ENCODE data around the gene ZNF668. TPM values are rescaled to one million over a fixed set of nuclear protein-coding genes. Genes with fewer than 3 reads are reported as not detected.
"Not testable (repeated sequence)": the region's sequence is repeated elsewhere in the genome, so short reads cannot be mapped to it uniquely, and the experiment has no call there.

Gene ZNF668
- total RNA-seq, 2 experiments from 2014 or later: 9.2 to 9.9 TPM

GRCh38 chr16:31110106-31111034 is 36.3 kb upstream of the ZNF668 start:
- Mint-ChIP-seq H3K27ac (peak overlapping the region; percentile 47), H3K36me3 (ENCODE audit: low read depth) (peaks cover 25% of the 10 kb centered on the region), H3K27me3 (no peaks in the 10 kb centered on the region), H3K4me3 (peak overlapping the region; percentile 76), H3K9me3 (ENCODE audit: low read depth) (no peaks in the 10 kb centered on the region), H3K4me1 (peaks cover 25% of the 10 kb centered on the region)
- ChIA-PET POLR2A (no interaction called here), CTCF (interaction anchor here (0.6 kb wide), 2 partner anchors 9 to 724 kb away, joined by 3 read pairs; no protein-coding TSS in a partner anchor)
- no peak for ATAC-seq
- no peak for DNase-seq
- intact Hi-C loops (cut with DNase I, micrococcal nuclease): no loop called here

- intact Hi-C loops (cut with DNase I, micrococcal nuclease): loop anchor here (2.0 to 5.0 kb wide), 10 partner anchors 33 to 763 kb away; partner anchors contain the start of genes ARMC5 (in 1 of the 2), FBXL19 (in 1 of the 2), FUS (in 1 of the 2) and SETD1A (in 1 of the 2)
- Mint-ChIP-seq H3K27ac (peak overlapping the region; percentile 58), H3K27me3 (no peaks in the 10 kb centered on the region), H3K36me3 (ENCODE audit: low read depth) (peaks cover 25% of the 10 kb centered on the region), H3K4me1 (peaks cover 25% of the 10 kb centered on the region), H3K4me3 (peak overlapping the region; percentile 76), H3K9me3 (ENCODE audit: low read depth) (no peaks in the 10 kb centered on the region)
- DNase-seq (no peak), ATAC-seq (no peak)
- POLR2A ChIA-PET: no interaction called here
- CTCF ChIA-PET: interaction anchor here (0.6 kb wide), 1 partner anchor 8 kb away, joined by 3 read pairs; no protein-coding TSS in a partner anchor
These were observed 35.6 kb upstream of the ZNF668 start for GRCh38 chr16:31109622-31110021.

GRCh38 chr16:31108794-31109558 is 34.9 kb upstream of the ZNF668 start:
- Mint-ChIP-seq H3K27me3 (no peaks in the 10 kb centered on the region), H3K4me1 (peaks cover 25% of the 10 kb centered on the region), H3K36me3 (ENCODE audit: low read depth) (peaks cover 25% of the 10 kb centered on the region), H3K4me3 (peak overlapping the region; percentile 76), H3K9me3 (ENCODE audit: low read depth) (no peaks in the 10 kb centered on the region), H3K27ac (peak overlapping the region; percentile 67)
- CTCF ChIA-PET: no interaction called here
- intact Hi-C loops (cut with DNase I, micrococcal nuclease): loop anchor here (2.0 to 5.0 kb wide), 10 partner anchors 33 to 763 kb away; partner anchors contain the start of genes ARMC5 (in 1 of the 2), FBXL19 (in 1 of the 2), FUS (in 1 of the 2) and SETD1A (in 1 of the 2)
- no peak for ATAC-seq
- DNase-seq: peak; percentile 18
- POLR2A ChIA-PET: no interaction called here

- ChIA-PET CTCF (no interaction called here), POLR2A (interaction anchor here (1.0 to 1.7 kb wide), 3 partner anchors 9 to 765 kb away, joined by 3 to 6 read pairs (median 5); partner anchors contain the start of genes FUS, KAT8 and ZNF267)
- Mint-ChIP-seq H3K27ac (peak within 1 kb of the TSS; percentile 96), H3K4me3 (peak within 1 kb of the TSS; percentile 86), H3K27me3 (no peaks in the 10 kb centered on the region), H3K36me3 (ENCODE audit: low read depth) (peaks cover 25% of the 10 kb centered on the region), H3K4me1 (peaks cover 22% of the 10 kb centered on the region), H3K9me3 (ENCODE audit: low read depth) (no peaks in the 10 kb centered on the region)
- peak; percentile 90 for DNase-seq
- intact Hi-C loops (cut with DNase I, micrococcal nuclease): loop anchor here (2.0 to 5.0 kb wide), 10 partner anchors 33 to 764 kb away; partner anchors contain the start of genes ARMC5 (in 1 of the 2), FBXL19 (in 1 of the 2), FUS (in 1 of the 2) and SETD1A (in 1 of the 2)
- ATAC-seq: peak; percentile 79
These were observed 34.2 kb upstream of the ZNF668 start, which contains the start of gene BCKDK for GRCh38 chr16:31108035-31108793. BCKDK (plus strand) TSS chr16:31108386; CDS start chr16:31109224, 838 bp downstream.

- intact Hi-C loops (cut with DNase I, micrococcal nuclease): loop anchor here (5.0 kb wide), 4 partner anchors 35 to 765 kb away; partner anchors contain the start of genes ZNF267 (in 1 of the 2) and ZNF843 (in 1 of the 2)
- POLR2A ChIA-PET: interaction anchor here (1.0 to 1.7 kb wide), 3 partner anchors 10 to 766 kb away, joined by 3 to 6 read pairs (median 5); partner anchors contain the start of genes FUS, KAT8 and ZNF267
- CTCF ChIA-PET: no interaction called here
- peak overlapping the region; percentile 96 for H3K27ac Mint-ChIP-seq
- peak; percentile 87 for ATAC-seq
- no peaks in the 10 kb centered on the region for H3K9me3 Mint-ChIP-seq (ENCODE audit: low read depth)
- H3K4me1 Mint-ChIP-seq: peaks cover 22% of the 10 kb centered on the region
- no peaks in the 10 kb centered on the region for H3K27me3 Mint-ChIP-seq
- DNase-seq: peak; percentile 77
- peaks cover 25% of the 10 kb centered on the region for H3K36me3 Mint-ChIP-seq (ENCODE audit: low read depth)
- peak overlapping the region; percentile 86 for H3K4me3 Mint-ChIP-seq
These were observed 33.4 kb upstream of the ZNF668 start for GRCh38 chr16:31107465-31107867.

GRCh38 chr16:31106509-31107464 is 32.7 kb upstream of the ZNF668 start:
- Mint-ChIP-seq H3K27me3 (no peaks in the 10 kb centered on the region), H3K4me1 (peaks cover 22% of the 10 kb centered on the region), H3K4me3 (peak overlapping the region; percentile 86), H3K27ac (peak overlapping the region; percentile 96), H3K9me3 (ENCODE audit: low read depth) (no peaks in the 10 kb centered on the region), H3K36me3 (ENCODE audit: low read depth) (peaks cover 20% of the 10 kb centered on the region)
- intact Hi-C loops (cut with DNase I, micrococcal nuclease): loop anchor here (5.0 kb wide), 4 partner anchors 36 to 766 kb away; partner anchors contain the start of genes ZNF267 (in 1 of the 2) and ZNF843 (in 1 of the 2)
- POLR2A ChIA-PET: interaction anchor here (1.0 to 1.7 kb wide), 3 partner anchors 11 to 767 kb away, joined by 3 to 6 read pairs (median 5); partner anchors contain the start of genes FUS, KAT8 and ZNF267
- ATAC-seq (no peak), DNase-seq (no peak)
- CTCF ChIA-PET: no interaction called here

GRCh38 chr16:31105677-31106213 is 31.7 kb upstream of the ZNF668 start:
- ATAC-seq (peak; percentile 40), DNase-seq (peak; percentile 90)
- ChIA-PET POLR2A (no interaction called here), CTCF (no interaction called here)
- Mint-ChIP-seq H3K36me3 (ENCODE audit: low read depth) (peaks cover 12% of the 10 kb centered on the region), H3K27me3 (no peaks in the 10 kb centered on the region), H3K27ac (peak overlapping the region; percentile 80), H3K4me1 (peaks cover 22% of the 10 kb centered on the region), H3K4me3 (peak overlapping the region; percentile 50), H3K9me3 (ENCODE audit: low read depth) (no peaks in the 10 kb centered on the region)
- intact Hi-C loops (cut with DNase I, micrococcal nuclease): loop anchor here (5.0 kb wide), 4 partner anchors 37 to 767 kb away; partner anchors contain the start of genes ZNF267 (in 1 of the 2) and ZNF843 (in 1 of the 2)

- H3K27ac Mint-ChIP-seq; intact Hi-C loops (cut with DNase I, micrococcal nuclease): not testable (repeated sequence)
These were observed 27.0 kb upstream of the ZNF668 start for GRCh38 chr16:31100876-31101641.

More at GRCh38 chr16:31100876-31101641, 27.0 kb upstream of the ZNF668 start:
- POLR2A ChIA-PET: interaction anchor here (0.6 kb wide), 1 partner anchor 12 kb away, joined by 3 read pairs; no protein-coding TSS in a partner anchor
- H3K4me1 Mint-ChIP-seq; ATAC-seq; H3K9me3 Mint-ChIP-seq (ENCODE audit: low read depth); DNase-seq; H3K4me3 Mint-ChIP-seq; H3K27me3 Mint-ChIP-seq; H3K36me3 Mint-ChIP-seq (ENCODE audit: low read depth): not testable (repeated sequence)
- CTCF ChIA-PET: interaction anchor here (0.6 to 1.2 kb wide), 5 partner anchors 9 to 137 kb away, joined by 3 to 4 read pairs (median 3); partner anchors contain the start of gene HSD3B7

Measured in activated CD4-positive, alpha-beta T cell treated with anti-CD3 and anti-CD28 coated beads for 36 hours (primary cell).